Right lobe of liver (tissue), 4 donors: ENCODE results near the gene DDIAS.

Source experiments
- CTCF ChIP-seq, 4 donors: fragments of 200-600 bp in 3 of 4; fragments of 450-650 bp in 1 of 4; IDR thresholded peaks; one replicate each; pipeline versions ENCODE4 v1.5.1 to v1.8.0; 2016 to 2022; ENCODE audit warnings: antibody characterized with exemption in 4 of 4, mild to moderate bottlenecking in 2 of 4
- POLR2A ChIP-seq: fragments of 450-650 bp; IDR thresholded peaks from one replicate; pipeline ENCODE4 v1.6.1; 2017; ENCODE audit warnings: antibody characterized with exemption, mild to moderate bottlenecking
- donor health status: DM: no; HTN: no; CAD: no.
- donor health status: DM: no; HTN: no; CAD: no.
- donor health status: DM: no; HTN: yes; CAD: no.

GRCh38 chr11:82872377-82873150 lies 29.0 kb upstream of the DDIAS start:
- TF ChIP-seq CTCF (IDR thresholded peaks at IDR 0.05) (no peak), POLR2A (no peak)
